T-helper 2 cell treated with Interferon-gamma antibody and Interleukin-4, amounts not matched to agents 5 μg/mL and 100 μg/mL, for 36 hours (primary cell): ENCODE data around the gene SLC35B2.

ENCODE experiments used
- DNase-seq: peaks from one replicate; pipeline ENCODE4 v3.0.0; 2021; ENCODE audit warnings: low spot score
- H3K27ac Mint-ChIP-seq: one replicate; pipeline ENCODE4 v1.8.0; 2021; ENCODE audit warnings: mild to moderate bottlenecking, mixed read lengths
- H3K27me3 Mint-ChIP-seq: one replicate; pipeline ENCODE4 v1.8.0; 2021; ENCODE audit warnings: low read depth, mixed read lengths
- H3K36me3 Mint-ChIP-seq: one replicate; pipeline ENCODE4 v1.8.0; 2021; ENCODE audit warnings: low read depth, mixed read lengths
- H3K4me1 Mint-ChIP-seq: one replicate; pipeline ENCODE4 v1.8.0; 2021; ENCODE audit warnings: low read depth, mixed read lengths
- H3K4me3 Mint-ChIP-seq: one replicate; pipeline ENCODE4 v1.8.0; 2022; ENCODE audit warnings: mild to moderate bottlenecking, moderate library complexity, mixed read lengths
- H3K9me3 Mint-ChIP-seq: one replicate; pipeline ENCODE4 v1.8.0; 2021; ENCODE audit warnings: mixed read lengths

Gene SLC35B2

DNA sequence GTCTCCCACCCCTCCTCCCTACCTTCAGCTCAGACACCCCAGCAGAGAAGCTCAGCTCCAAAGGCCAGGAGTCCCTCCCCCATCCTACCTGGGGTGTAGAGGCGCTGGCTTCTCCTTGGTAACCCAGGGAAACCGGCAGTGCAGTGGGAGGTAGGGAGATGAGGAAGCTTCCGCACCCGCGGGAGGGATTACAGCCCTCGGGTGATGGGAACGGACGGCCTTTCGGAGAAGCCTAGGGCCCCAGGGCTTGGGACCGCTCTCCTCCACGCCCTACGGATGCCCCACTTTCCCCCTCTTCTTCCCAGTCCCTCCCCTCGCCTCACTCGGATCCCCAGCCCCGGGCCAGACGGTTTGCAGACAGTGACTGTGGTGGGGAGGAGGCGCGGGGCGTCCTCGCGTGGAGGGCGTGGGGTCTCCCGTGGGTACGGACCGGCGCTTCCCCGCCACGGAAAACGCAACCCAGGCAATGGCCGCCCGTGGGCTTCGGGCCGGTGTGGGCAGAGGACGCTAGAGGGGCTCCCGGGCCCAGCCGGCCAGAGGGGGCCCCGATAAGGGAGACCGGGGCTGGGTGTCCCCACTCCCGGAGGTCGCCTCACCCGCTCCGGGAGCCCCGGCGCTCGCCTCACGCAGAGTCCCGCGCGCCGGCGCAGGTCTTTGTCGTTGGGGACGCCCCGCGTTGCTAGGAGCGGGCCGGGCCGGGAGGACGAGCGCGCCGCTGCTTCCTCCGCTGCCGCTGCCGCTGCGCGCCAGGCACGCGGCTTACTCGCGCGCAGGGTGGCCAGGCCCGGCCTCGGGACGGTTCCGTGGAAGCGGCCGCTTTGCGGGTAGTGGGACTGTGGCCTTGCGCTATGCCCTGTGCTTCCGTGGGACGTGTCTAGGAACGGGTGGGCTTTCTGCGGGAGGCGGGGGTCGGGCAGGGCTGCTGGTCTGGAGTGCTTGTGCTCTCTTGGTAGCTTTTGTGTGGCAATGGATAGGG, 40.0 kb upstream of the SLC35B2 start:
- Mint-ChIP-seq H3K4me3 (peak overlapping the region; percentile 45), H3K4me1 (peaks cover 2% of the 10 kb centered on the region), H3K27me3 (peaks cover 48% of the 10 kb centered on the region), H3K27ac (no peak overlapping the region), H3K9me3 (no peaks in the 10 kb centered on the region), H3K36me3 (peaks cover 27% of the 10 kb centered on the region)
- DNase-seq = peak; percentile 29

DNA sequence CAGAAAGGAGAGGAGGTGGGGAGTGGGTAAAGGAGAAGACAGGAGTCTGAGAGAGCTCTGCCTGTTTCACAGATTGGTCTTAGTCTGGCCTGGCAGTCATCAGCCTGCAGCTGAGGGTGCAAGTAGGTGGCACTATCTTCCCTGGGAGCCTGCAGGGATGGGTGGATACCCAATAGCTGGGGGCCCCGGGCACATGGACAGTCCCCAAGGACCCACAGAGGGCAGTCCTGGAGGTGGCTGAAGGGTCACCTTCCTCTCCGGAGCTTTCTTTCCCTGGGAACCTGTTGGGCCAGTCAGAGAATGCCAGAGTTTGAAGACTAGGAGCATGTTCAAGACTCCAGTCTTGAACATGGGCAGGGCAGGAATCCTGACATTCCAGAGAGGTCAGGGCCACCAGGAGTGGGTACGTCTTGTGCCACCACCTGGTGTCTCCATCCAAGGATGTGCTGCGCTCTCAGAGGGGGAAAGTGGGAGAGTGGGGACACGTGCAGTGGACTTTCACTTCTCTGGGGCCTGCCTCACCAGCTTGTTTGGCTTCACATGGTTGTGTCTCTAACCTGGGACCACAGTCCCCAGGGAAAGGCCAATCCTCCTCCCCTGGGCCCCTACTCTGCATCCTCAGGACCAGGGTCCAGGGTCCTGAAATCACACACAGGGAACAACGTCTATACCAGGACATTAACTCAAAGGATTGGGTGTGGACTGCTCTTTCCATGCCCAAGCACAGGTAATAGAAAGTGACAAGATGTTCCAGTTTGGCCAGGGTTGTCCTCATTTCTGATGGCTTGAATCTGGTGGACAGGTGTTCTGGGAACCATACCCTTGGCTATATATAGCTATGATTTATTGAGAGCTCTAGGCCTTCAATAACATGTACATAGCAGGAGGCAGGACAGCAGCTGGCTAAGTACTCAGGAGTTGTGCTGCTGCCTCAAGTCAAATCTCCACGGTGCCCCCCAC, 37.8 kb upstream of the SLC35B2 start:
- no peaks in the 10 kb centered on the region for H3K9me3 Mint-ChIP-seq
- no peak for DNase-seq
- H3K27me3 Mint-ChIP-seq = peaks cover 61% of the 10 kb centered on the region
- H3K4me1 Mint-ChIP-seq = peaks cover 2% of the 10 kb centered on the region
- H3K36me3 Mint-ChIP-seq = peaks cover 9% of the 10 kb centered on the region
- H3K27ac Mint-ChIP-seq = no peak overlapping the region
- H3K4me3 Mint-ChIP-seq = no peak overlapping the region

DNA sequence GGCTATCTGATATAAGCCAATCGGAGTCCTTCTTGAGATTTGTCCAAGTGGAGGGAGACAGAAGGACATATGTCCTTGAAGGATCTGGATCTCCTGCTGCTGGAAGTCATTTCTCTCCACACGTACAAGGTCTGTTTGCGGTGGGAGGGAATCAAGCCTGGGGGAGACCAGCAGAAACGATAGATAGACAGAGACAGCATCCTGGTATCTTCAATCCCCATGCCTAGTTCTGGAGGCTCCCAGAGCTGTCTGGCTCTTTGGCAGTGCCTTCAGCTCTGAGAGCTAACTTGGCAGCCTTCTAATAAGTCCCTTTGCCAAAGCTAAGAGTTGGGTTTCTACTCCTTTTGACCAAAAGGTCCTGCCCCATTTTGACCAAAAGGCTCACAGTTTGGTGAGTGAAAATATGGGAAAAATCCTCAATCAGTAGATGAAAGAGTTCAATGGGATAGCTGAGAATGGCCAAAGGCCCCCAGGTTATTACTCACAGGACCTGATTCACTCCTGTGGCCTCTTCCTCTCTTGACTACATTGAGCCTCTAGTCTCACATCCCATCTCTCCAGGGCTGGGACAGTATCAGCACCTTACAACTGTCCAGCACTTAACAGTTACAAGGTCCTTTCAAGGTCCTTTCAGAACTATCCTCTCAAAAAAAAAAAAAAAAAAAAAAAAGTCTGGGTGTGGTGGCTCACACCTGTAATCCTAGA, 35.5 kb upstream of the SLC35B2 start:
- Mint-ChIP-seq H3K27me3 (peaks cover 52% of the 10 kb centered on the region), H3K9me3 (no peaks in the 10 kb centered on the region), H3K4me3 (no peak overlapping the region), H3K36me3 (no peaks in the 10 kb centered on the region), H3K27ac (no peak overlapping the region), H3K4me1 (no peaks in the 10 kb centered on the region)
- DNase-seq = no peak

DNA sequence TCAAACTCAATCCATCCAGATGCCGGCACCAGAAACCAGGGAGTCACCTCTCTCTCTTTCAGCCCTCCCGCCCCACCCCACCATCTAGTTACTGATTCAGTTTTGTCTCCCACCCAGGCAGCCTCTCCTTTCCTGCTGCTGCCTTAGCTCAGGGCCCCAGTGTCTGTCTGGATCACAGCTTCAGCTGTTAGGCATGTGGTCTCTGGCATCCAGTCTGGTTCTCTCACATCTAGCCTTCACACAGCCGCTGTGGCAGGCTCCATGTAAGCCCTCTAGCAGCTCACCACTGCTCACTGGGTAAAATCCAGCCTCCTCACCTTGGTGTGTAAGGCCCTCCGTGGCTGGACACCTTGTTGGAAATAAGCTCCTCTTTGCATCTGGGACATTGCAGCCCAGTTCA, 34.5 kb upstream of the SLC35B2 start:
- no peaks in the 10 kb centered on the region for H3K4me1 Mint-ChIP-seq
- H3K4me3 Mint-ChIP-seq = no peak overlapping the region
- no peaks in the 10 kb centered on the region for H3K36me3 Mint-ChIP-seq
- H3K9me3 Mint-ChIP-seq = no peaks in the 10 kb centered on the region
- no peak overlapping the region for H3K27ac Mint-ChIP-seq
- H3K27me3 Mint-ChIP-seq = peaks cover 53% of the 10 kb centered on the region
- DNase-seq = no peak

DNA sequence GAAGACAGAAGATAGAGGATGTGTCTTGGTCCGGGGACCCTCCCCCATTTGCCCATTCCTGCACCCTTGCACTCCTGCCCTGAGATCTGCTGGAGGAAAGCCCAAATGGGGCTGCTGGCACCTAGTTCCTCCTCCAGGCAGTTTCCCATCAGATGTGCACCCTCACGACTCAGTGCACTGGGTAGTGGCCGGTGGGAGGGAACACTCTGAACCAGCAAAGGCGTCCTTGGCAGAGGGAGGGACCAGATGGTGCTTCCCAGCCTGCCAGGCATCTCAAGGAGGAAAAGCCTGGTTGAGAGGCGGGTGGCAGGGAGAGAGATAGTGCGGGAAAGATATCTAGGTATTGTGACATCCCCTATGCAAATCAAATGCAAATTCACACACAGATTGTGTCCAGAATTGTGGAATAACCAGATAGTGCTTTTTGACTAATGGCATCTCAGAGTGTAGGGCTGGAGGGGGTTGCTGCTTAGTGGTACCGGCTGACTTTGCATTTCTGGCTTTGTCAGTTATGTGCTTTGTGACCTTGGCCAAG, 32.5 kb upstream of the SLC35B2 start:
- Mint-ChIP-seq H3K27me3 (peaks cover 38% of the 10 kb centered on the region), H3K4me1 (no peaks in the 10 kb centered on the region), H3K27ac (no peak overlapping the region), H3K4me3 (no peak overlapping the region), H3K9me3 (no peaks in the 10 kb centered on the region), H3K36me3 (no peaks in the 10 kb centered on the region)
- DNase-seq = no peak

DNA sequence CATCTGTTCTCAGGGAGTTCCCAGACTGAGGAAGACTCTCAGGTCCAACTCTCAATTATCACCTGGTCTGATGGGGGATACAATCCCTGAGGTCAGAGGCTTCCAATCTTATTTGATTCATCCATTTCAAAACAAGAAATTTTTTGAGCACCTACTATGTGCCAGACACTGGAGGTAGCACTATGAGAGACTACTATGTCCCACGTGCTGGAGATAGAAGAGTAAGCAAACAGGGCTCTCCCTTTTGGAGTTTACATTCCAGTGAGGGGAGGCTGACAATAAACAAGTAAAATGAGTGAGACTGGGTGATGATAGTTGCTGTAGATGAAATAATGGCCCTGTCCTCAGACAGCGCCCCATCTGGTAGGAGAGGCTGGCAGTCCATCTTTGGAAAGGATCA, 29.4 kb upstream of the SLC35B2 start:
- H3K36me3 Mint-ChIP-seq = no peaks in the 10 kb centered on the region
- no peak for DNase-seq
- H3K4me1 Mint-ChIP-seq = no peaks in the 10 kb centered on the region
- no peak overlapping the region for H3K4me3 Mint-ChIP-seq
- H3K9me3 Mint-ChIP-seq = no peaks in the 10 kb centered on the region
- peaks cover 29% of the 10 kb centered on the region for H3K27me3 Mint-ChIP-seq
- no peak overlapping the region for H3K27ac Mint-ChIP-seq

DNA sequence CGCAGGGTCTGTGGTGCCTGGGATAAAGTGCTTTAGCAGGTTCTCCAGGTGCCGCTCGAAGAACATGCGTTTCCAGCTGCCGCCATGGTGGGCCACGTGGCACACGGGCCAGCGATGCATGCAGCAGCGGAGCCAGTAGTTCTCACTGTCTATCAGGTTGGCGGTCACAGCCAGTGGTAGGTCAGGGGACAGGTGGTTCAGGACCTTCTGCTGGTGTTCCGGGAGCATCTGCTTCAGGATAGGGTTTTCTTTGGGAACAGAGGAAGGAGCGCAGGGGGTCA, 28.9 kb upstream of the SLC35B2 start:
- H3K27me3 Mint-ChIP-seq = peaks cover 25% of the 10 kb centered on the region
- no peaks in the 10 kb centered on the region for H3K36me3 Mint-ChIP-seq
- no peaks in the 10 kb centered on the region for H3K9me3 Mint-ChIP-seq
- no peak overlapping the region for H3K4me3 Mint-ChIP-seq
- DNase-seq = no peak
- H3K4me1 Mint-ChIP-seq = no peaks in the 10 kb centered on the region
- no peak overlapping the region for H3K27ac Mint-ChIP-seq

DNA sequence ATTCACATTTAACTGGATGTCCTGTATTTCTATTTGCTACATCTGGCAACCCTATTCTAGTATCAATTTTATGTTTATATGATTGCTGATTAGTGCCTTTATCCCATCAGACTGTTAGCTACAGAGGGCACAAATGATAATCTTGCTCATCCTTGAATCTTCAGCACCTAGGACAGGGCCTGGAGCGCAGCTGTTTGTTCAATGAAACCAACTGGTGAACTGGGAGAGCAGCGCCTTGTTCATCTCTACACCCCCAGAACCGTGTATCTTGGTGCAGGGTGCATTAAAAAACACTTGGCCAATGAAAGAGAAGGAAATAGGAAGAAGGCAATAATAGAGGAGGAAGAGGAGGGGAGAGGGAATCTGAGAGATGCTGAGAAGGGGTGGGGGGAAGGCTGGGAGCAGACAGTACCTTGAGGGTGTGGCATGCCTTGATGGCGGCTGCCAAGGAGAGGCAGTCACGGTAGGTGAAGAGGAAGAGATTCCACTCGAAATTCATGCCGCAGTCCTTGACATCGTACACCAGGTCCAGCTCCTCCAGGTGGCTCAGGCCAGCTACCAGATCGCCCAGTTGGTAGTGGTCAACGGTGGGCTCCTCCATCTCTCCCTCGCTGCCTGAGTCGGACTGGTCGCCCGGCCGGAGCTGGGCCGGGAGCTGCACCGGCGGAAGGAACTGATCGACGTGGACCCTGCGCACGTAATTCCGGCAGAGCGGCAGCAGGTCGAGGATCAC, 28.4 kb upstream of the SLC35B2 start:
- DNase-seq = no peak
- Mint-ChIP-seq H3K4me3 (no peak overlapping the region), H3K4me1 (no peaks in the 10 kb centered on the region), H3K27ac (no peak overlapping the region), H3K9me3 (no peaks in the 10 kb centered on the region), H3K36me3 (no peaks in the 10 kb centered on the region), H3K27me3 (peaks cover 25% of the 10 kb centered on the region)

DNA sequence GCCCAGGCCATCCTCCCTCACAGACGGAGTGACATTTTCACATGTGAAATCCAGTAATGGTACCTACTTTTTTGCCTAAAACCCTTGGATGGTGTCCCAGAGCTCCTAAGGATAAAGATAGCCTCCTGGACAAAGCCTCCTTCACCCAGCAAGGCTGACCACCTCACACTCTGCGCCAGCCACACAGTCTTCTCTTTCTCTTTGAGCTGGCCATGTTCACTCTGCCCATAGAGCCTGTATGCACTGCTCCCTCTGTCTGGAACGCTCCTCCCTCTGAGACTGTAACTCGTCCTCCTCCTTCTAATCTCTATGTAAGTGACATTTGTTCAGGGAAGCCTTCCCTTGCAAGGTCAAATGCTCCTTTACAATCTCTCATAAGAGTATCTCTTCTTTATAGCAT, 27.5 kb upstream of the SLC35B2 start:
- H3K27ac Mint-ChIP-seq = no peak overlapping the region
- peaks cover 21% of the 10 kb centered on the region for H3K27me3 Mint-ChIP-seq
- H3K9me3 Mint-ChIP-seq = no peaks in the 10 kb centered on the region

DNA sequence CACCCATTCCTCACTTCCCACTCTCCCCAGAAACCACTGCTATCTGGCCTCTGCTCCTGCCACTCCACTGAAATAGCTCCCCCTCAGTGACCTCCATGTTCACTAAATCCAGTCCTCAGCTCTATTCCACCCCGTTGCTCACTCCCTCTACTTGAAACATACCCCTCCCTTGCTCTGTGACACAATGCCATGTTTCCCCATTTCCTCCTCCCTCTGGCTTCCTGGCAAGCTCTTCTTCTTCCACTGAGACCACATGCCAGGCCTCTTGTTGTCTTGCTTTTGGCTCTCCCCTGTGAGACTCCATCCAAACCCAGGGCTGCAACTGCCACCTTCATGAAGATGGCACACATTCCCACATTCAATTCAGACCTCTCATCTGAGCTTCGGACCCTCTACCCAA, 26.8 kb upstream of the SLC35B2 start:
- no peak overlapping the region for H3K27ac Mint-ChIP-seq
- no peaks in the 10 kb centered on the region for H3K36me3 Mint-ChIP-seq
- H3K4me1 Mint-ChIP-seq = no peaks in the 10 kb centered on the region
- no peak for DNase-seq
- H3K4me3 Mint-ChIP-seq = no peak overlapping the region
- H3K27me3 Mint-ChIP-seq = peaks cover 25% of the 10 kb centered on the region
- no peaks in the 10 kb centered on the region for H3K9me3 Mint-ChIP-seq

More for the DNA sequence above, 27.5 kb upstream of the SLC35B2 start:
- DNase-seq = no peak
- H3K36me3 Mint-ChIP-seq = no peaks in the 10 kb centered on the region
- no peaks in the 10 kb centered on the region for H3K4me1 Mint-ChIP-seq
- H3K4me3 Mint-ChIP-seq = no peak overlapping the region

DNA sequence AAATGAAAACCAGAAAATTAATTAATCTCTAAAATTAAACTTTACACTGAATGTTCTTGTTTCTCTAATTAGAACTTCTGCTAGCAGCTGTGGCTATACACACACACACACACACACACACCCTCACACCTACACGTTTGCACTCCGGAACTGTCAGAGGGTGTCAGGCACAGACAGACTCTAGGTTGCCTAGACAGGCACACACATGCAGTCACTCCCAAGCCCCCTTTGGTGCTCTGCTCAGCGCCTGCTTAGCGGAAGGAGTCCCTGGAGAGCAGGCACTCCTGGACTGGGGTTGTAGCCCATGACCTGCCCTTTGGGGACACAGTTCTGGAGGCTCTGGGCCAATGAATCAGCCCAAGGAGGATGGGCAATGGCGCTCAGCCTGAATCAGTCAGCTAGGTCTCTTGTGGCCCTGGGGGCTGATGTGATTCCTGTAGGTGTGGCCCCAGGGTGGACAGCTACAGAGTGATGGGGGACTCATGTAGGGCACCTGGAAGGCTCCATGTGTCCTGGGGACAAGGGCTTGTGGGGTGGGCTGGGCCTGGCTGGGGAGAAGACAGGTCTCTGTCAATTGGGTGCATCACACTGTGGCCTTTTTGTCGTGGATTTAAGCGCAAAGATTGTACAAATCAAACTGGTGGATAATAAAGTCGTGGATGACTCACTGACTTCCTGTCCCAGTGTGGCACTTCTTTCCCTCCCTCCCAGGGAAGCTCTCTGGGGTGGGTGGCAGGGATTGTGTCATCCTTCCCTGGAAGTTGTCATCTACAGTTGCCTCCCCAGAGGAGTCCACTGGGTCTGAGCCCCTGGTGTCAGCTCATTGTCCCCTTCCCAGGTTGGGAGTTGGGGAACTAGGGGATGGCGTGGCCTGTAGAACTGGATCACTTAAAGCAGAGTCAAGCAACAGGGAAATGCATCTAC, 21.7 kb upstream of the SLC35B2 start:
- peaks cover 3% of the 10 kb centered on the region for H3K4me1 Mint-ChIP-seq
- no peak for DNase-seq
- no peaks in the 10 kb centered on the region for H3K9me3 Mint-ChIP-seq
- H3K36me3 Mint-ChIP-seq = no peaks in the 10 kb centered on the region
- no peak overlapping the region for H3K4me3 Mint-ChIP-seq
- H3K27ac Mint-ChIP-seq = no peak overlapping the region
- H3K27me3 Mint-ChIP-seq = peaks cover 35% of the 10 kb centered on the region

DNA sequence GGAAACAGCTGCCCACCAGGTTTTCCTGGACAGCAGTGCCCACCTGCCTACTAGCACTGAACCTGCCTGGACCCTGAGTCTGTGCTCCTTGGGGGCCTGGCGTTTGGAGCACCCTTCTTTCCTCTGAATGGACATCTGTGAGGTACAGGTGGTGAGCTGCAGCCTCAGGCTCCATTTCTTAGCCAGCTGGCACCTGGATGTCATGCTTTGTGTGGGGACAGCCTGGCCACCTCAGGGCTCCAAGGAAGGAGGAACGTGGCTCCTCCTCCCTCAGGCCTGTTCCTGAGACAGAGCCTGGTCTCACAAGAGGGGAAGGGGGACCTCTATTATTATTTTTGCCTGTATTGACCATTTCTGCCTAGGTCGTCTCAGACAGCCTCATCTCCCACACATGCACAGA, 21.0 kb upstream of the SLC35B2 start:
- Mint-ChIP-seq H3K27ac (no peak overlapping the region), H3K9me3 (no peaks in the 10 kb centered on the region), H3K36me3 (no peaks in the 10 kb centered on the region), H3K4me3 (no peak overlapping the region), H3K4me1 (peaks cover 3% of the 10 kb centered on the region), H3K27me3 (peaks cover 38% of the 10 kb centered on the region)
- DNase-seq = no peak
